Stimulated activated CD4-positive, alpha-beta T cell treated with anti-CD3 and anti-CD28 coated beads, Interleukin-1b, Interleukin-23, amount 100 ng/mL, for 24 hours (primary cell): ENCODE measurements around the gene CFAP97D1.

Experiments
- DNase-seq, 4 experiments: peaks; one replicate each; pipeline ENCODE4 v3.0.0-alpha.2; 2020; ENCODE audit warnings: low read depth in 4 of 4, low spot score in 1 of 4

CFAP97D1 gene

GRCh38 chr17:43823350-43824084 lies 43.3 kb downstream of the CFAP97D1 start:
- no peak for DNase-seq

DNA sequence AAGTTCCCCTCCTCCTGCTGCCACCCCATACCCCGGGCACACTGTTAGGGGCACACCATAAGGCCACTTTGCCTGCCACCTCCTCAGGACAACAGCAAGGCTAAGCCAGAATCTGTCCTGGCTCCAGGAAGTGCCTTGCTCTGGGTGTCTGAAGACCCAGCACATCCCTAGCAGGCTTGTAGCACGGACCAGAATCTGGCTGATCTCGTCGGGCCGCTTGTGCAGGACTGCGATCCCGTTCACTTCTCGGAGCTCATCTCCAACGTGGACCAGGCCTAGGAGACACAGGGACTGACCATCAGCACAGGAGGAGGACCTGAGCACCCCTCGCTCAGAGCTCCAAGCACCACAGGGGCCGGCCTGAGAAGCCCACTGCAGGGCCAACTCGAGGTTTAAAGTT lies 45.3 kb downstream of the CFAP97D1 start:
- no peak for DNase-seq

DNA sequence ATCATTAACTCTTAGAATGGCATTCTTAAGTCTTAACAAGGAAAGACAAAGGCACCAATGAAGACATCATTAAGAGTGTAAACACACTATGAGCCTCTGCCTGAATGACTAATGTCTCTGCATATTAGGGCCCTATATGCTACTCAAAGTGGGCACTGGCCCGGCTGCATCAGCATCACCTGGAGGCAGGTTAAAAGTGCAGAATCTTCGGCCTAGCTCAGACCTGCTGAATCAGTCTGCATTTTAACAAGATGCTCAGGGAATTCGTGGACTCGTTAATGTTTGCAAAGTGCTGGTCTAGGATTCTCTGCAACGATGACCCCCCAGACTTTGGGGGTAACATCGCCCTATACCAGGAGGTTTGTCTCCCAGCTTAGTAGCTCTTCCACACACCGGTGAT lies 46.0 kb downstream of the CFAP97D1 start:
- no peak for DNase-seq

DNA sequence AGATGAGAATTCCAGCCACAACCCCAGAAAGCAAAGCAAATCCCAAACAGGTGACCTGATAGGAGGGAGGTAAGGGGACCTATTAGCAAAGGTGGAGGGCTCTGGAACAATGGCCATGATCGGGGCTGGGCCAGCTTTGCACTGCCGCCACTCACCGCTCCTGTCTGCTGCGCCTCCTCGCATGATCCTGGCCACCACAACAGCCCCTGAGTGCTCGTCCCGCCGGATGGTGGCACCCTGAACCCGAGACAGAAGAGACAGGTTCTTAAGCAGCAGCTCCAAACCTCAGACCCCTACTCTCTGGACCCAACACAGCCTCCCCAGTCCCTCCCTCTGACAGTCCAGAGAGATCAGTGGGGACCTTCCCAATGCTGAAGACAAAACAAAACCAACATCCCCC lies 47.4 kb downstream of the CFAP97D1 start:
- no peak for DNase-seq

- no peak for DNase-seq
Measured at GRCh38 chr17:43829738-43830137, 49.5 kb downstream of the CFAP97D1 start.

GRCh38 chr17:43830510-43831140 lies 50.4 kb downstream of the CFAP97D1 start:
- DNase-seq, result no peak

- DNase-seq, result no peak
Measured at GRCh38 chr17:43831633-43832032, 51.4 kb downstream of the CFAP97D1 start.

DNA sequence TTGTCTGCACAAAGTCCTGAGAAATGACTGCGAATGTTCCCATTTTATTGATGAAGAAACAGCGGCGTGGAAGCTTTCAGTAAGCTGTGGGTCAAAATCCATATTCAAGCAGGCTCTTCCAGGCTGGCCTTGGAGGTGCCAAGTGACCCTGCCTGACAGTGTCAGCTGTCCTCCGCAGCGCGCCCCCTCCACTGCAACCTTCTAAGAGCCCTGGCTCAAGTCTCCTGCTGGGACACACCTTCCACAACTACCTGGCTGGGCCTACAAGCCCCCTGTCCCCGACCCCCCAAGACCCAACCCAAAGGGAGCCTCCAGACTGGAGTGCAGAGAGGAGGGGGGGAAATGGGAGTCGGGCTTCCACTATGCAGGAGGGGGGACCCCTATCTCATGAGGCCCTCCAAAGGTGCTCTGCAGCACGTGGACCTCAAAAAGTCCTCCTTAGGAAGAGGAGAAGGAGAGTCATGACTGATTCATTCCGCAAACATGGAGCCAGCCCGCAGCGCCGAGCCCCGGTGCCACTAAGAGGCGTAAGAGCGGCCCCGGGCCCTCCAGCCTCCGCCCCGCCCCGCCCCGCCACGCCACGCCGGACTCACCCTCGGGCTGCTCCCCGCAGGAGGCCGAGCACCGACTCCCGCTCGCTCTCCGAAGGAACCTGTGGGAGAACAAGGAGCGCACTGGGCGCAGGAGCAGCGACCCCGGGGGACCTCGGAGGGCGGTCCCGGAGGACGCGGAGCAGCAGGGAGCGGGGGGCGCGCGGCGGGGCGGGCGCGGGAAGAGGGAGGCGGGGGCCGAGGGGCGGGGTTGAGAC lies 52.1 kb downstream of the CFAP97D1 start:
- no peak for DNase-seq

- DNase-seq, result peak in 2 of 4 experiments; percentile 27 to 39
Measured at GRCh38 chr17:43832976-43833829, 53.0 kb downstream of the CFAP97D1 start, which contains the start of gene MPP3. Gene MPP3, minus strand, starts transcription at chr17:43833146. Its CDS starts 1,240 bp downstream, at chr17:43831906.

GRCh38 chr17:43834106-43834505 lies 53.9 kb downstream of the CFAP97D1 start:
- DNase-seq, result no peak
